ENCODE results near the gene DIAPH3. TPM values are rescaled to one million over a fixed set of nuclear protein-coding genes. Genes with fewer than 3 reads are reported as not detected.

Gene DIAPH3
- total and polyA plus RNA-seq, 2 of the 8 experiments (the other 6 are each of a cell fraction or from before 2014, with no cell fraction given) = 8.0 to 30.8 TPM

- TF ChIP-seq POU5F1 (IDR thresholded peaks at IDR 0.05; ENCODE audit: low read depth, low read length) (no peak), SRF (IDR thresholded peaks at IDR 0.05; ENCODE audit: low read depth, low read length) (no peak), KDM1A (IDR thresholded peaks at IDR 0.05; ENCODE audit: borderline replicate concordance, low read length) (no peak), ASH2L (IDR thresholded peaks at IDR 0.05; ENCODE audit: low read length) (no peak), SP1 (IDR thresholded peaks at IDR 0.05; ENCODE audit: low read depth, low read length) (no peak)
Measured at GRCh38 chr13:59733744-59734143, 430.0 kb downstream of the DIAPH3 start (continued).

Measured in H1 (cell line).